Measurements from ENCODE around the gene AKR1B15. TPM values are rescaled to one million over a fixed set of nuclear protein-coding genes. Genes with fewer than 3 reads are reported as not detected.

AKR1B15 gene
- total and polyA plus RNA-seq, 11 donors, result not detected

GRCh38 chr7:134571101-134571500 is 22.2 kb downstream of the AKR1B15 start:
- Histone ChIP-seq H3K36me3 (no peaks in the 10 kb centered on the region), H3K27me3 (no peaks in the 10 kb centered on the region), H3K4me1 (no peaks in the 10 kb centered on the region), H3K9me3 (peaks cover 0 to 13% (median 1%) of the 10 kb centered on the region in 12 donors), H3K4me3 (no peak overlapping the region), H3K27ac (no peak overlapping the region)
- no peak for TF ChIP-seq POLR2A (IDR thresholded peaks at IDR 0.05)
- TF ChIP-seq CTCF (IDR thresholded peaks at IDR 0.05), result no peak
- intact Hi-C loops (cut with DNase I), result no loop called here
- ATAC-seq (no peak), DNase-seq (no peak)
- WGBS, 4 donors, result 76 to 98% (median 81%) methylated on average over 2 of the region's 2 CpGs

- TF ChIP-seq POLR2A (IDR thresholded peaks at IDR 0.05), result no peak
- no peak for TF ChIP-seq CTCF (IDR thresholded peaks at IDR 0.05)
- intact Hi-C loops (cut with DNase I), result no loop called here
- ATAC-seq (no peak), DNase-seq (no peak)
- Histone ChIP-seq H3K27me3 (no peaks in the 10 kb centered on the region), H3K4me3 (no peak overlapping the region), H3K9me3 (peaks cover 0 to 13% (median 1%) of the 10 kb centered on the region in 12 donors), H3K4me1 (no peaks in the 10 kb centered on the region), H3K36me3 (no peaks in the 10 kb centered on the region), H3K27ac (no peak overlapping the region)
- 84 to 89% (median 86%) methylated on average over 6 of the region's 6 CpGs for WGBS, 4 donors
These were observed 23.0 kb downstream of the AKR1B15 start for GRCh38 chr7:134571746-134572461.

- WGBS, 4 donors, result 47 to 58% (median 50%) methylated on average over 2 of the region's 2 CpGs
- Histone ChIP-seq H3K27me3 (no peaks in the 10 kb centered on the region), H3K36me3 (no peaks in the 10 kb centered on the region), H3K4me1 (no peaks in the 10 kb centered on the region), H3K4me3 (no peak overlapping the region), H3K27ac (no peak overlapping the region), H3K9me3 (peaks cover 0 to 13% (median 1%) of the 10 kb centered on the region in 12 donors)
- no peak for ATAC-seq
- TF ChIP-seq CTCF (IDR thresholded peaks at IDR 0.05) (no peak), POLR2A (IDR thresholded peaks at IDR 0.05) (no peak)
- intact Hi-C loops (cut with DNase I), result no loop called here
- no peak for DNase-seq
These were observed 25.4 kb downstream of the AKR1B15 start for GRCh38 chr7:134574322-134574721.

- DNase-seq (no peak), ATAC-seq (no peak)
- Histone ChIP-seq H3K27me3 (peaks cover 0 to 6% (median 0%) of the 10 kb centered on the region in 9 donors), H3K27ac (no peak overlapping the region), H3K36me3 (no peaks in the 10 kb centered on the region), H3K4me3 (no peak overlapping the region), H3K9me3 (no peaks in the 10 kb centered on the region), H3K4me1 (no peaks in the 10 kb centered on the region)
- TF ChIP-seq CTCF (IDR thresholded peaks at IDR 0.05) (no peak), POLR2A (IDR thresholded peaks at IDR 0.05) (no peak)
- intact Hi-C loops (cut with DNase I), result no loop called here
- 63 to 73% (median 69%) methylated on average over 1 of the region's 1 CpG; no CpG with 5 or more reads in 1 of the 4 donors for WGBS, 4 donors
These were observed 35.4 kb downstream of the AKR1B15 start for GRCh38 chr7:134584290-134584689.

All from heart left ventricle (tissue), 16 donors.